Upper lobe of left lung (tissue), 4 donors: ENCODE data around the gene LIG1.
A peak's percentile ranks its signal among the peaks of the same experiment; 100 is the strongest.

Experiments
- CTCF ChIP-seq, 6 experiments: fragments of 450-650 bp in 4 of 6; fragments of 200-600 bp in 2 of 6; sonication (generic) in 2 of 6; IDR thresholded peaks; one replicate each; pipeline ENCODE4 v1.5.1; 2016 to 2019; ENCODE audit warnings: antibody characterized with exemption in 6 of 6
- EP300 ChIP-seq, 4 donors: sonication (generic); formaldehyde crosslinking; IDR thresholded peaks; one replicate each; pipeline ENCODE4 v1.5.1; 2017; ENCODE audit warnings: antibody characterized with exemption in 4 of 4, control low read depth in 2 of 4
- POLR2A ChIP-seq, 4 donors: fragments of 450-650 bp; IDR thresholded peaks; one replicate each; pipeline ENCODE4 v1.5.1; 2016 to 2017; ENCODE audit warnings: antibody characterized with exemption in 4 of 4, mild to moderate bottlenecking in 2 of 4
- POLR2AphosphoS5 ChIP-seq, 2 donors: sonication (generic); formaldehyde crosslinking; IDR thresholded peaks; one replicate each; pipeline ENCODE4 v1.5.1; 2017; ENCODE audit warnings: antibody characterized with exemption in 2 of 2

- TF ChIP-seq POLR2A (IDR thresholded peaks at IDR 0.05), result no peak
- TF ChIP-seq CTCF (IDR thresholded peaks at IDR 0.05), result peak in 3 of 6 experiments; percentile 7 to 26 (median 7)
- TF ChIP-seq POLR2AphosphoS5 (IDR thresholded peaks at IDR 0.05), result peak in 1 of 2 donors; percentile 61
- TF ChIP-seq EP300 (IDR thresholded peaks at IDR 0.05), result peak in 1 of 4 donors; percentile 32
These were observed 46.1 kb downstream of the LIG1 start for GRCh38 chr19:48123907-48124651.
